ENCODE measurements around the gene ZNF791.

DNA sequence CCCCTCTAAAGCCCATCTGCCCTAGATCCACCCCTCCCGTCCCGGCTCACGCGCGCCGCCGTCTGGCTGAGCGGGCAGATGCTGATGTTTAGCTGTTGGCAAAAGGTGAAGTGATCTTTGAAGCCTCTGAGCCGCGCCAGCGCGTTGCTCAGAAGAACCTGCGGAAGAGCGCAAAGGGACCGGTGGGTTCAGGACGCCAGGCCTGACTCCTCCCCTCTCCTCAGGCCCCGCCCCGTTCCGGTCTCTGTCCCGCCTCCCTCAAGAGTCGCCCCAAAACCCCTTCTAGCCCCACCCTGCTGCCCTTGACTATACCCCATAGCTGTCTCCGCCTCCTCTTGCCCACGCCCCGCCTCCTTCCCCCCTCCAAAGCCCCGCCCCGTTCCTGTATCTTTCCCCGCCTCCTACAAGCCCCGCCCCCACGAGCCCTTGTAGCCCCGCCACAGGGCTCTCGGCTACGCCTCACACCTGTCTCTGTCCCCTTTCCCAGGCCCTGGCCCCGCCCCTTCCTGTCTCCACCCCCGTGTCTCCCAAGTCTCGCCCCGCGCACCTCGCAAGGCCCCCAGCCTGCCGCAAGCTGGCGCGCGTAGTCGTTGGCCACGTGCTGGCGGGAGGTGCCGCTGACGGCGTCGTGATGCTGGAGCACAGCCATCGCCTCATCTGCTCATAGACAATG is 46.3 kb downstream of the ZNF791 start:
- TF ChIP-seq, protein P1, sequence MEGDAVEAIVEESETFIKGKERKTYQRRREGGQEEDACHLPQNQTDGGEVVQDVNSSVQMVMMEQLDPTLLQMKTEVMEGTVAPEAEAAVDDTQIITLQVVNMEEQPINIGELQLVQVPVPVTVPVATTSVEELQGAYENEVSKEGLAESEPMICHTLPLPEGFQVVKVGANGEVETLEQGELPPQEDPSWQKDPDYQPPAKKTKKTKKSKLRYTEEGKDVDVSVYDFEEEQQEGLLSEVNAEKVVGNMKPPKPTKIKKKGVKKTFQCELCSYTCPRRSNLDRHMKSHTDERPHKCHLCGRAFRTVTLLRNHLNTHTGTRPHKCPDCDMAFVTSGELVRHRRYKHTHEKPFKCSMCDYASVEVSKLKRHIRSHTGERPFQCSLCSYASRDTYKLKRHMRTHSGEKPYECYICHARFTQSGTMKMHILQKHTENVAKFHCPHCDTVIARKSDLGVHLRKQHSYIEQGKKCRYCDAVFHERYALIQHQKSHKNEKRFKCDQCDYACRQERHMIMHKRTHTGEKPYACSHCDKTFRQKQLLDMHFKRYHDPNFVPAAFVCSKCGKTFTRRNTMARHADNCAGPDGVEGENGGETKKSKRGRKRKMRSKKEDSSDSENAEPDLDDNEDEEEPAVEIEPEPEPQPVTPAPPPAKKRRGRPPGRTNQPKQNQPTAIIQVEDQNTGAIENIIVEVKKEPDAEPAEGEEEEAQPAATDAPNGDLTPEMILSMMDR (IDR thresholded peaks at IDR 0.05; ENCODE audit: insufficient read depth, low read depth, low read length) = no peak
- no peak for TF ChIP-seq EZH2 (IDR thresholded peaks at IDR 0.05; ENCODE audit: insufficient read depth, low read length)

All from astrocyte (in vitro differentiated cells and primary cell).